CD4-positive, alpha-beta memory T cell (primary cell): ENCODE results near the gene ASIC2. TPM values are rescaled to one million over a fixed set of nuclear protein-coding genes. Genes with fewer than 3 reads are reported as not detected.

Experiments used
- CTCF ChIA-PET: fragments of 350-600 bp; sonication (Branson Sonifier 250); formaldehyde crosslinking; loops from one replicate; lab custom pipeline; 2021; ENCODE audit warnings: inconsistent platforms; ENCODE audit not compliant: partially characterized antibody; lab: Charles Lee
- POLR2A ChIA-PET: fragments of 350-600 bp; sonication (Branson Sonifier 250); formaldehyde crosslinking; loops from one replicate; lab custom pipeline; 2021; ENCODE audit not compliant: partially characterized antibody; lab: Charles Lee
- DNase-seq, 5 donors: peaks; one replicate each; pipeline versions ENCODE4 v3.0.0 to v3.0.0-alpha.2; 2020 to 2022; ENCODE audit warnings: mixed read lengths in 1 of 5
- H3K27ac ChIP-seq: one replicate; pipeline ENCODE4 v1.7.0; 2013; ENCODE audit warnings: low read depth, low read length
- H3K27me3 ChIP-seq: 2 replicates; pipeline ENCODE4 v1.7.0; 2013; ENCODE audit warnings: mild to moderate bottlenecking, low read length, moderate library complexity; ENCODE audit not compliant: insufficient read depth
- H3K36me3 ChIP-seq: 2 replicates; pipeline ENCODE4 v1.7.0; 2013; ENCODE audit warnings: mild to moderate bottlenecking, low read length, moderate library complexity; ENCODE audit not compliant: insufficient read depth
- H3K4me1 ChIP-seq: 2 replicates; pipeline ENCODE4 v1.7.0; 2013; ENCODE audit warnings: mild to moderate bottlenecking, low read length, moderate library complexity; ENCODE audit not compliant: insufficient read depth
- H3K4me3 ChIP-seq, 2 donors: one replicate each; pipeline ENCODE4 v1.7.0; 2013; ENCODE audit warnings: low read length in 2 of 2, mild to moderate bottlenecking in 1 of 2
- H3K9me3 ChIP-seq, 2 donors: one replicate each; pipeline ENCODE4 v1.7.0; 2013; ENCODE audit warnings: low read length in 2 of 2, control low read depth in 1 of 2; ENCODE audit not compliant: control insufficient read depth in 1 of 2
- H3K27ac Mint-ChIP-seq, 7 donors: one replicate each; pipeline ENCODE4 v1.8.0; 2020 to 2021; ENCODE audit warnings: mixed read lengths in 7 of 7, mild to moderate bottlenecking in 6 of 7, inconsistent platforms in 3 of 7, moderate library complexity in 3 of 7
- H3K27me3 Mint-ChIP-seq, 2 donors: one replicate each; pipeline ENCODE4 v1.8.0; 2020 to 2021; ENCODE audit warnings: mixed read lengths in 2 of 2
- H3K36me3 Mint-ChIP-seq, 2 donors: one replicate each; pipeline ENCODE4 v1.8.0; 2020 to 2021; ENCODE audit warnings: mixed read lengths in 2 of 2, inconsistent platforms in 1 of 2, mild to moderate bottlenecking in 1 of 2
- H3K4me1 Mint-ChIP-seq, 4 donors: one replicate each; pipeline ENCODE4 v1.8.0; 2020 to 2021; ENCODE audit warnings: mixed read lengths in 4 of 4, mild to moderate bottlenecking in 1 of 4
- H3K4me3 Mint-ChIP-seq, 8 donors: one replicate each; pipeline ENCODE4 v1.8.0; 2020 to 2021; ENCODE audit warnings: mixed read lengths in 8 of 8, mild to moderate bottlenecking in 7 of 8, moderate library complexity in 6 of 8, inconsistent platforms in 3 of 8
- H3K9me3 Mint-ChIP-seq, 8 donors: one replicate each; pipeline ENCODE4 v1.8.0; 2020 to 2021; ENCODE audit warnings: mixed read lengths in 8 of 8, mild to moderate bottlenecking in 5 of 8, inconsistent platforms in 3 of 8, moderate library complexity in 1 of 8
- intact Hi-C: fragments of 100-400 bp; cut with micrococcal nuclease; formaldehyde crosslinking; loops from one replicate; pipeline ENCODE4 v1.15.1; 2023
- polyA plus RNA-seq, 2 donors: library from polyadenylated mRNA; unstranded; fragments of 300-500 nt; fragmentation: Illumina TruSeq; gene quantifications; one replicate each; pipeline ENCODE4 v1.2.3, GENCODE V29; 2021
- total RNA-seq, 2 experiments: library from RNA; stranded (reverse); gene quantifications; one replicate each; pipeline ENCODE4 v1.2.3, GENCODE V29; 2021

ASIC2 gene
- total and polyA plus RNA-seq, 4 experiments from 2014 or later = not detected

GRCh38 chr17:33019161-33019890, 273.8 kb downstream of the ASIC2 start:
- Mint-ChIP-seq H3K4me3 (no peak overlapping the region), H3K36me3 (no peaks in the 10 kb centered on the region), H3K27ac (no peak overlapping the region), H3K4me1 (no peaks in the 10 kb centered on the region), H3K9me3 (peaks cover 0 to 3% (median 0%) of the 10 kb centered on the region in 8 donors), H3K27me3 (peaks cover 5 to 8% of the 10 kb centered on the region in 2 donors)
- Histone ChIP-seq H3K27ac (no peak overlapping the region), H3K4me1 (no peaks in the 10 kb centered on the region), H3K4me3 (no peak overlapping the region), H3K27me3 (no peaks in the 10 kb centered on the region), H3K9me3 (no peaks in the 10 kb centered on the region), H3K36me3 (no peaks in the 10 kb centered on the region)
- POLR2A ChIA-PET = no interaction called here
- CTCF ChIA-PET = no interaction called here
- no peak for DNase-seq
- intact Hi-C loops = no loop called here

- Histone ChIP-seq H3K4me3 (no peak overlapping the region), H3K36me3 (no peaks in the 10 kb centered on the region), H3K27ac (no peak overlapping the region), H3K9me3 (no peaks in the 10 kb centered on the region), H3K27me3 (no peaks in the 10 kb centered on the region), H3K4me1 (no peaks in the 10 kb centered on the region)
- no peak overlapping the region for H3K4me3 Mint-ChIP-seq
- no peaks in the 10 kb centered on the region for H3K36me3 Mint-ChIP-seq
- intact Hi-C loops = no loop called here
- peaks cover 5 to 9% of the 10 kb centered on the region in 2 donors for H3K27me3 Mint-ChIP-seq
- CTCF ChIA-PET = interaction anchor here (1.3 kb wide), 1 partner anchor 14 kb away, joined by 4 read pairs; no protein-coding TSS in a partner anchor
- DNase-seq = no peak
- POLR2A ChIA-PET = no interaction called here
- no peak overlapping the region for H3K27ac Mint-ChIP-seq
- H3K4me1 Mint-ChIP-seq = no peaks in the 10 kb centered on the region
- peaks cover 0 to 2% (median 0%) of the 10 kb centered on the region in 8 donors for H3K9me3 Mint-ChIP-seq
These were observed 275.7 kb downstream of the ASIC2 start for GRCh38 chr17:33017366-33017765.

DNA sequence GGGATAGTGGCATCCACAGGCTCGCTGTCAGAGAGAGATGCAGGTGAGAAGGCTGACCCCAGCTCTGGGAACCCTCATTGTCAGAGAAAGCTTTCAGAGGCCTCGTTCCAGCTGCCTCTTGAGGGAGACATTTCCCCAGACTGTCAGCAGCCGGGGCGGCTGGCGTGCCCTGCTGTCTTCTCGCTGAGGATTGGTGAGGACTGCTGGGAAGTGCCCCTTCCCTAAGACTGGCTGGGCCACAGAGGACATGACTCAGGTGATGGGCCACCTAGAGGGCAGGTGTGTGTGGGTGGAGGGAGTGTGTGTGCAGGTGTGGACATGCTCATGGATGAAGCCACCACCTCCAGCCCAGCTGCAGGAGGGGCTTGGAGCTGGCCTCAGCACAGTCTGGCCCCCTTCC, 276.2 kb downstream of the ASIC2 start:
- Histone ChIP-seq H3K27ac (no peak overlapping the region), H3K27me3 (no peaks in the 10 kb centered on the region), H3K4me1 (no peaks in the 10 kb centered on the region), H3K9me3 (no peaks in the 10 kb centered on the region), H3K36me3 (no peaks in the 10 kb centered on the region), H3K4me3 (no peak overlapping the region)
- no peaks in the 10 kb centered on the region for H3K4me1 Mint-ChIP-seq
- no peak overlapping the region for H3K27ac Mint-ChIP-seq
- CTCF ChIA-PET = no interaction called here
- intact Hi-C loops = no loop called here
- H3K4me3 Mint-ChIP-seq = no peak overlapping the region
- POLR2A ChIA-PET = no interaction called here
- no peak for DNase-seq
- H3K36me3 Mint-ChIP-seq = no peaks in the 10 kb centered on the region
- H3K9me3 Mint-ChIP-seq = peaks cover 0 to 2% (median 0%) of the 10 kb centered on the region in 8 donors
- peaks cover 5 to 9% of the 10 kb centered on the region in 2 donors for H3K27me3 Mint-ChIP-seq

DNA sequence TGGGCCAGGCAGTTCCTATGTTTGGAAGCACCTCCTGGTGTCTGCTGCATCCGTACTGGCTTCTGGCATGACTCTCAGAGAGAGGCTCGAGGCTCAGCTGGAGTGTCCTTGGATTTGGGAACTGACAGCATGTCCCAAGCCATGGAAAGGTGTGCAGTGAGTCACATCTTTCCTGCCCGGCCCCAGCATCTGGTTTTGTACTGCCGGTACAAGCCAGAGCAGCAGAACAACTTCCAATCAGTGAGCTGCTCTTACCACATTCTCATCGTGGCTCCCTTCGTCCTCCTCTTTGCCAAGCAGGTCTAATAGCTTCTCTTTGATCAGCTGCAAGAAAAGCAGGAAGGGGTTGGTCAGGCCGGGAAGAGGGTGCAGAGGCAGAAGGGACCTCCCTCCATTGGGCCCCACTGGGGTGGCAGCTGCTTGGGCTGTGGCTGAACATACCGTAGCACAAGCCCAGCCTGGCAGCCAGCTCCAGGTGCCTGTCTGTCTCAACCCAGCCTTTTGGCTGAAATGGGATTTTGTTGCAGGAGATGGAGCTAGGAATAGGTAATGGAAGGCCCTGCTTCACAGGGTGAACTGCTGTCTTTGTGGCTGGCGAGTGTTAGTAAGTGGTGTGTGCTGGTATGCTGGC, 277.3 kb downstream of the ASIC2 start:
- no peaks in the 10 kb centered on the region for H3K4me1 ChIP-seq
- no peak overlapping the region for H3K4me3 ChIP-seq
- Mint-ChIP-seq H3K9me3 (peaks cover 0 to 2% (median 0%) of the 10 kb centered on the region in 8 donors), H3K36me3 (no peaks in the 10 kb centered on the region), H3K27me3 (peaks cover 5 to 9% of the 10 kb centered on the region in 2 donors), H3K27ac (no peak overlapping the region), H3K4me1 (no peaks in the 10 kb centered on the region), H3K4me3 (no peak overlapping the region)
- no peak overlapping the region for H3K27ac ChIP-seq
- no peaks in the 10 kb centered on the region for H3K27me3 ChIP-seq
- ChIA-PET POLR2A (no interaction called here), CTCF (no interaction called here)
- H3K9me3 ChIP-seq = no peaks in the 10 kb centered on the region
- no peaks in the 10 kb centered on the region for H3K36me3 ChIP-seq
- no peak for DNase-seq
- intact Hi-C loops = no loop called here

DNA sequence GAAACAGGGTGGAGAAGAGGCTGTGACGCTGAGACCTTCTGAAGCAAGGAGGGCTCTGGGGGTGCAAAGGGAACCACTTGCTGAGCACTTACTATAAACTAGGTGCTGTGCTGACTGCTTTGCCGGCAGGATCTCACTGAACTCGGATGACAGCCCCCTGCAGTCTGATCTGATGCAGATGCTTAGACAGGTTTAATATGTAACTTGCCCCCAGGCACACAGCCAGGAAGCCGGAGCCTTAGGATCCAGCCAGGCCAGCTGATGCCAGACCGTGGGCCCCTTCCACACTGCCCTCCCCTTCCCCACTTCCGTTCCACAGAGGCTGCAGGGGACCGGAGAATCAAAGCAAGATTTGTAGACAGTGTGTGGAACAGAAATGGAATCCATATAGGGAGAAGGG, 278.3 kb downstream of the ASIC2 start:
- Mint-ChIP-seq H3K36me3 (no peaks in the 10 kb centered on the region), H3K27me3 (peaks cover 5 to 9% of the 10 kb centered on the region in 2 donors), H3K9me3 (peaks cover 0 to 2% (median 0%) of the 10 kb centered on the region in 8 donors), H3K4me3 (no peak overlapping the region), H3K27ac (no peak overlapping the region), H3K4me1 (no peaks in the 10 kb centered on the region)
- no peaks in the 10 kb centered on the region for H3K36me3 ChIP-seq
- no peak overlapping the region for H3K27ac ChIP-seq
- H3K27me3 ChIP-seq = no peaks in the 10 kb centered on the region
- no peak for DNase-seq
- intact Hi-C loops = no loop called here
- no peaks in the 10 kb centered on the region for H3K4me1 ChIP-seq
- ChIA-PET POLR2A (no interaction called here), CTCF (no interaction called here)
- H3K4me3 ChIP-seq = no peak overlapping the region
- no peaks in the 10 kb centered on the region for H3K9me3 ChIP-seq

GRCh38 chr17:33013596-33014375, 279.3 kb downstream of the ASIC2 start:
- Mint-ChIP-seq H3K9me3 (no peaks in the 10 kb centered on the region), H3K27me3 (peaks cover 4 to 13% of the 10 kb centered on the region in 2 donors), H3K4me1 (no peaks in the 10 kb centered on the region), H3K36me3 (no peaks in the 10 kb centered on the region), H3K4me3 (no peak overlapping the region), H3K27ac (no peak overlapping the region)
- Histone ChIP-seq H3K4me1 (no peaks in the 10 kb centered on the region), H3K36me3 (no peaks in the 10 kb centered on the region), H3K4me3 (no peak overlapping the region), H3K27me3 (no peaks in the 10 kb centered on the region), H3K27ac (no peak overlapping the region), H3K9me3 (no peaks in the 10 kb centered on the region)
- ChIA-PET POLR2A (no interaction called here), CTCF (no interaction called here)
- intact Hi-C loops = no loop called here
- DNase-seq = no peak

DNA sequence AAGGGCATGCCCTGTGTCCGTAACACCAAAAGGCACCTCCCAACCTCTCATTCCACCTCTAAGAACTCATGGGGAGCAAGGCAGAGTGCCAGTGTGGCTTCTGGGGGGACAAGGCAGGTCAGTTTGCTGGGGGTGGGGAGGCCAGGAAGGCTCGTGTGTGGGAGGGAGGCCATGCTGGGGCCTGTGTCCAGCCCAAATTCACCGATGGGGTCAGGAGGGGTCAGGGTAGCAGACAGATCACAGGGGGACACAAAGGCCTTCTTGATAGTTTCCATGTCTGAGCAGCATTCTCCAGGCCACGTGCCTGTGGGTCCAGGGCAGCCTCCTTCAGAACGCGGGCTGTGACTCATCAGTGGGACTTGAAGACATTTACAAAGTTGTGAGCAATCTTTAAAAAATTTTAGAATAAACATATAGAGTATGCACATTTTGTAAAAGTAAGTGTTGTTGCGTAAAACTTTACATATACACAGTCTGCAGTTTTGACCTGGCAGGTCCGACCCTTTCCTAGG, 280.5 kb downstream of the ASIC2 start:
- Histone ChIP-seq H3K4me3 (no peak overlapping the region), H3K36me3 (no peaks in the 10 kb centered on the region), H3K27ac (no peak overlapping the region), H3K9me3 (no peaks in the 10 kb centered on the region), H3K4me1 (no peaks in the 10 kb centered on the region), H3K27me3 (no peaks in the 10 kb centered on the region)
- intact Hi-C loops = no loop called here
- H3K9me3 Mint-ChIP-seq = no peaks in the 10 kb centered on the region
- H3K4me3 Mint-ChIP-seq = no peak overlapping the region
- H3K27me3 Mint-ChIP-seq = peaks cover 6 to 11% of the 10 kb centered on the region in 2 donors
- no peaks in the 10 kb centered on the region for H3K4me1 Mint-ChIP-seq
- no peaks in the 10 kb centered on the region for H3K36me3 Mint-ChIP-seq
- POLR2A ChIA-PET = no interaction called here
- H3K27ac Mint-ChIP-seq = no peak overlapping the region
- DNase-seq = no peak
- CTCF ChIA-PET = interaction anchor here (1.4 to 3.7 kb wide), 2 partner anchors 14 to 16 kb away, joined by 4 to 20 read pairs; no protein-coding TSS in a partner anchor
